Uterus (tissue), 2 donors: ENCODE measurements around the gene RGL3.

Experiments used
- POLR2A ChIP-seq, 2 donors: fragments of 450-650 bp; IDR thresholded peaks; one replicate each; pipeline ENCODE4 v1.6.1; 2016; ENCODE audit warnings: antibody characterized with exemption in 2 of 2, mild to moderate bottlenecking in 1 of 2, moderate library complexity in 1 of 2
- TF ChIP-seq, protein P1 (sequence below), 4 experiments: fragments of 200-600 bp in 2 of 4; fragments of 450-650 bp in 2 of 4; sonication (generic) in 2 of 4; IDR thresholded peaks; one replicate each; pipeline ENCODE4 v1.5.1; 2016 to 2019; ENCODE audit warnings: antibody characterized with exemption in 4 of 4, mild to moderate bottlenecking in 2 of 4, moderate library complexity in 1 of 4

DNA sequence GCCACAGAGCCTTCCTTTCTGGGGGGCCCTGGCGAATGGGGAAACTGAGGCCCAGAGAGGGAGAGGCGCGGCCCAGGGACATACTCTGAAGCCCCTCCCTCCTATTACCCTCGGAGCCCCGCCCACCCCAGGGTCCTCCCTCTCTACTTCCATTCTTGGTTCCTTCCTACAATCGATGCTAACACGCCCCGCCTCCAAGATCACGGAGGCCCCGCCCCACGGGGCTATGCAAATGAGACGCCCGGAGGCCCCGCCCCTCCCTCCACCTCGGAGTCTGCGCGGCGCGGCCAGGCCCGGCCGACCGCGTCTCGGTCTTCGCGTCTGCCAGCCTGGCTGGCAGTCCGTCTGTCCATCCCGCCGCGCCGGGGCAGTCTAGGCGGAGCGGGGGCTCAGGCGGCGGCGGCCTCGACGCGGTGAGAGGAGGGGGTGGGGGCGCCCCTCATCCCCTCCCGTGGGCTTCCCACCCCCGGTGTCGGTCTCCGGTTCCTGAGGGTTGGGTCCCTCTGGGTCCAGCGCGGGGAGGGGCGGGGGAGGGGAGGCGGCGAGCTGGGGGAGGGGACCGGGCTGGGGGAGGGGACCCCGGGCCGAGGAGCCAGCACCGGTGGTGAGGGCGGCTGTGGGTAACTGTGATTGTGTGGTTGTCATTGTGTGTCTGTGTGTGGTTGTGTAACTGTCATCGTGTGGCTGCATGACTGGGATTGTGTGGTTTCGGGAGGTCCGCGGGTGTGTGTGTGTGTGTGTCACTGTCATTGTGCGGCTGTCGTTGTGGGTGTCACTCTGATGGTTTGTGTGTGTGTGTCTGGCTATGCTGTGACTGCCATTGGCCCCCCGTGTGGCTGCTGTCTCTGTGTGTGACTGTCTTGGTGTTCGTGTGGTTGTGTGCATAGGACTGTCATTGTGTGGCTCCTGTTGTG, 63.7 kb downstream of the RGL3 start, which contains the start of gene PLPPR2:
- TF ChIP-seq, protein P1, sequence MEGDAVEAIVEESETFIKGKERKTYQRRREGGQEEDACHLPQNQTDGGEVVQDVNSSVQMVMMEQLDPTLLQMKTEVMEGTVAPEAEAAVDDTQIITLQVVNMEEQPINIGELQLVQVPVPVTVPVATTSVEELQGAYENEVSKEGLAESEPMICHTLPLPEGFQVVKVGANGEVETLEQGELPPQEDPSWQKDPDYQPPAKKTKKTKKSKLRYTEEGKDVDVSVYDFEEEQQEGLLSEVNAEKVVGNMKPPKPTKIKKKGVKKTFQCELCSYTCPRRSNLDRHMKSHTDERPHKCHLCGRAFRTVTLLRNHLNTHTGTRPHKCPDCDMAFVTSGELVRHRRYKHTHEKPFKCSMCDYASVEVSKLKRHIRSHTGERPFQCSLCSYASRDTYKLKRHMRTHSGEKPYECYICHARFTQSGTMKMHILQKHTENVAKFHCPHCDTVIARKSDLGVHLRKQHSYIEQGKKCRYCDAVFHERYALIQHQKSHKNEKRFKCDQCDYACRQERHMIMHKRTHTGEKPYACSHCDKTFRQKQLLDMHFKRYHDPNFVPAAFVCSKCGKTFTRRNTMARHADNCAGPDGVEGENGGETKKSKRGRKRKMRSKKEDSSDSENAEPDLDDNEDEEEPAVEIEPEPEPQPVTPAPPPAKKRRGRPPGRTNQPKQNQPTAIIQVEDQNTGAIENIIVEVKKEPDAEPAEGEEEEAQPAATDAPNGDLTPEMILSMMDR (IDR thresholded peaks at IDR 0.05): no peak
- TF ChIP-seq POLR2A (IDR thresholded peaks at IDR 0.05): peak; percentile 70 to 78
